HepG2 (cell line): ENCODE data around the gene TMEM235. TPM values are rescaled to one million over a fixed set of nuclear protein-coding genes. Genes with fewer than 3 reads are reported as not detected.

Experiments
- ATAC-seq: fragments of 200-7000 bp; cut with Tn5 transposase; 3 replicates; pipeline ENCODE4 v1.9.1; 2020; ENCODE audit warnings: mild to moderate bottlenecking, moderate library complexity
- BruUV-seq: library from RNA; stranded (reverse); fragments of 400-500 nt; replicated peaks from 2 replicates; lab custom pipeline; 2021; lab: Mats Ljungman, UMichigan
- CTCF ChIA-PET: fragments of 300-600 bp; formaldehyde crosslinking; extraction: SDS; loops from one replicate; lab custom pipeline; 2021; ENCODE audit warnings: low total read pairs, inconsistent platforms, low intra/inter-chr PET ratio; lab: Yijun Ruan, JAX
- POLR2A ChIA-PET: fragments of 350-600 bp; sonication (Branson Sonifier 250); formaldehyde crosslinking; loops from one replicate; lab custom pipeline; 2020; ENCODE audit warnings: antibody characterized with exemption, inconsistent platforms; lab: Yijun Ruan, JAX
- DNase-seq: peaks from one replicate; pipeline ENCODE4 v3.0.0-alpha.2; 2015; ENCODE audit warnings: low spot score
- FAIRE-seq: peaks from 3 replicates; lab custom pipeline; 2011; peaks lifted over from hg19 to GRCh38; lab: Jason Lieb, UNC
- H2AFZ ChIP-seq: one replicate; pipeline ENCODE4 v1.6.1; 2011; ENCODE audit warnings: low read length, inconsistent platforms
- H3K27ac ChIP-seq: fragments of 300-600 bp; 3 replicates; pipeline ENCODE4 v1.8.0; 2011; ENCODE audit warnings: mixed run types, mild to moderate bottlenecking, mixed read lengths, low read length, inconsistent platforms; ENCODE audit not compliant: insufficient read depth; ENCODE audit errors: extremely low read length
- H3K27me3 ChIP-seq, 2 experiments: fragments of 200-600 bp in 1 of 2; 2 replicates in 1 of 2; 3 replicates in 1 of 2; pipeline versions ENCODE4 v1.6.0 to v1.8.0; 2011; ENCODE audit warnings: low read length in 2 of 2, mild to moderate bottlenecking in 2 of 2, moderate library complexity in 2 of 2, inconsistent platforms in 1 of 2; ENCODE audit not compliant: insufficient read depth in 2 of 2, control insufficient read depth in 1 of 2
- H3K36me3 ChIP-seq, 2 experiments: fragments of 200-600 bp in 1 of 2; replicated peaks in 1 of 2; 2 replicates in 1 of 2; 3 replicates in 1 of 2; pipeline versions ENCODE4 v1.5.1 to v1.8.0; 2011; ENCODE audit warnings: low read length in 2 of 2, inconsistent platforms in 1 of 2; ENCODE audit not compliant: insufficient read depth in 2 of 2, control insufficient read depth in 1 of 2
- H3K4me1 ChIP-seq: 2 replicates; pipeline ENCODE4 v1.5.1; 2012; ENCODE audit warnings: low read length, inconsistent platforms; ENCODE audit not compliant: insufficient read depth
- H3K4me2 ChIP-seq: 2 replicates; pipeline ENCODE4 v1.6.0; 2011; ENCODE audit warnings: low read depth, low read length, inconsistent platforms
- H3K4me3 ChIP-seq, 3 experiments: fragments of 200-600 bp in 1 of 3; sonication (generic), shearing (Covaris generic) in 1 of 3; replicated peaks in 1 of 3; 2 replicates each; pipeline ENCODE4 v1.5.1; 2011 to 2016; ENCODE audit warnings: low read length in 3 of 3, inconsistent platforms in 2 of 3, low read depth in 2 of 3, mild to moderate bottlenecking in 2 of 3, control low read depth in 1 of 3, mixed read lengths in 1 of 3; ENCODE audit not compliant: insufficient read depth in 1 of 3
- H3K79me2 ChIP-seq: one replicate; pipeline ENCODE4 v1.6.1; 2011; ENCODE audit warnings: low read length, inconsistent platforms; ENCODE audit not compliant: insufficient read depth
- H3K9ac ChIP-seq: 2 replicates; pipeline ENCODE4 v1.6.0; 2011; ENCODE audit warnings: mild to moderate bottlenecking, low read depth, low read length, inconsistent platforms; ENCODE audit not compliant: insufficient read depth
- H3K9me3 ChIP-seq: 2 replicates; pipeline ENCODE4 v1.5.1; 2012; ENCODE audit warnings: mild to moderate bottlenecking, low read length
- H4K20me1 ChIP-seq: 2 replicates; pipeline ENCODE4 v1.6.0; 2011; ENCODE audit warnings: inconsistent platforms, mild to moderate bottlenecking, low read length, moderate library complexity; ENCODE audit not compliant: insufficient read depth
- BHLHE40 ChIP-seq: IDR thresholded peaks from 2 replicates; pipeline ENCODE4 v1.6.1; 2011; ENCODE audit warnings: low read length, improper control_type of control experiment
- MIER3 ChIP-seq: IDR thresholded peaks from 2 replicates; pipeline ENCODE4 v1.6.1; 2016; ENCODE audit warnings: missing compliant biosample characterization, borderline replicate concordance
- SKIL ChIP-seq: sonication (generic); formaldehyde crosslinking; IDR thresholded peaks from 2 replicates; pipeline ENCODE4 v1.8.0; 2022; ENCODE audit warnings: missing genetic modification reagents, mild to moderate bottlenecking, moderate library complexity, borderline replicate concordance
- TCF7 ChIP-seq: sonication (generic); IDR thresholded peaks from 2 replicates; pipeline ENCODE4 v1.6.1; 2016; ENCODE audit warnings: antibody characterized with exemption, low read depth
- USF2 ChIP-seq, 2 experiments: sonication (generic) in 1 of 2; formaldehyde crosslinking in 1 of 2; IDR thresholded peaks; 2 replicates each; pipeline versions ENCODE4 v1.5.1 to v1.6.1; 2011 to 2020; ENCODE audit warnings: borderline replicate concordance in 1 of 2, low read depth in 1 of 2, low read length in 1 of 2, mild to moderate bottlenecking in 1 of 2, missing genetic modification reagents in 1 of 2, moderate library complexity in 1 of 2
- ZBTB33 ChIP-seq: sonication (generic); formaldehyde crosslinking; IDR thresholded peaks from 2 replicates; pipeline ENCODE4 v1.4.0; 2020; ENCODE audit warnings: missing genetic modification reagents
- ZNF224 ChIP-seq: sonication (generic); formaldehyde crosslinking; IDR thresholded peaks from 2 replicates; pipeline ENCODE4 v1.5.0; 2020; ENCODE audit warnings: mild to moderate bottlenecking, missing genetic modification reagents
- ZNF280D ChIP-seq: sonication (generic); formaldehyde crosslinking; IDR thresholded peaks from 2 replicates; pipeline ENCODE4 v1.5.1; 2020; ENCODE audit warnings: mild to moderate bottlenecking, missing genetic modification reagents
- ZNF616 ChIP-seq: sonication (generic); formaldehyde crosslinking; IDR thresholded peaks from 2 replicates; pipeline ENCODE4 v1.5.0; 2020; ENCODE audit warnings: low read depth, mild to moderate bottlenecking, missing genetic modification reagents
- ZNF788 ChIP-seq: sonication (generic); formaldehyde crosslinking; IDR thresholded peaks from 2 replicates; pipeline ENCODE4 v1.5.0; 2020; ENCODE audit warnings: mild to moderate bottlenecking, missing genetic modification reagents, borderline replicate concordance
- ZSCAN31 ChIP-seq: sonication (generic); formaldehyde crosslinking; IDR thresholded peaks from 2 replicates; pipeline ENCODE4 v1.5.0; 2020; ENCODE audit warnings: low read depth, mild to moderate bottlenecking, missing genetic modification reagents
- WGBS: methylation state at CpG from one replicate; pipeline ENCODE4 v1.1.6; 2017; ENCODE audit warnings: low lambda C conversion rate; 5-methylcytosine and 5-hydroxymethylcytosine counted together
- in situ Hi-C: cut with HindIII; loops from 2 replicates; pipeline ENCODE4 v1.10.0; 2017; ENCODE audit warnings: low pct_unique_long_range_greater_than_20kb; ENCODE audit not compliant: extremely low pct_ligation_motif_present
- intact Hi-C: fragments of 100-400 bp; cut with micrococcal nuclease; formaldehyde crosslinking; loops from one replicate; pipeline ENCODE4 v1.10.0; 2022; ENCODE audit not compliant: unreplicated experiment
- polyA plus RNA-seq, 8 experiments: library from polyadenylated mRNA; depleted of rRNA in 3 of 8; stranded (reverse) in 7 of 8; unstranded in 1 of 8; fragments of >200 nt; fragmentation: Illumina TruSeq in 4 of 8; extraction: Trizol in 4 of 8; gene quantifications; 2 replicates each; pipeline versions ENCODE4 v1.2.1 to v1.2.3, GENCODE V29; 2011 to 2016; ENCODE audit warnings: low read depth in 4 of 8, missing spikeins in 1 of 8, mixed read lengths in 1 of 8; ENCODE audit not compliant: insufficient read depth in 1 of 8
- total RNA-seq, 5 experiments: library from RNA; depleted of rRNA; stranded (reverse); fragments of >200 nt; fragmentation: Illumina TruSeq; extraction: Trizol; gene quantifications; 2 replicates each; pipeline ENCODE4 v1.2.3, GENCODE V29; 2016; ENCODE audit warnings: low read depth in 1 of 5

TMEM235 gene
- total and polyA plus RNA-seq, 2 of the 13 experiments (the other 11 are each of a cell fraction or from before 2014, with no cell fraction given), result not detected

- H4K20me1 ChIP-seq, result no peaks in the 10 kb centered on the region
- peaks cover 7 to 41% of the 10 kb centered on the region in 2 experiments; a peak in 4 of 5 replicates for H3K27me3 ChIP-seq
- no peak overlapping the region for H3K27ac ChIP-seq
- DNase-seq (no peak), ATAC-seq (no peak), FAIRE-seq (no peak)
- H3K4me2 ChIP-seq, result peak overlapping the region; percentile 25; the same call in 1 of the 2 replicates
- H2AFZ ChIP-seq, result no peak overlapping the region
- 48% methylated on average over 7 of the region's 9 CpGs for WGBS
- CTCF ChIA-PET, result no interaction called here
- H3K4me3 ChIP-seq, result no peak overlapping the region
- POLR2A ChIA-PET, result interaction anchor here (1.4 to 1.9 kb wide), 2 partner anchors 9 to 54 kb away, joined by 3 to 6 read pairs; partner anchors contain the start of genes AFMID, TK1 and TMEM235
- no peaks in the 10 kb centered on the region for H3K9me3 ChIP-seq
- in situ Hi-C loops (no loop called here), intact Hi-C loops (loop anchor here (10.0 kb wide), 1 partner anchor 1024 kb away; no protein-coding TSS in a partner anchor)
- H3K4me1 ChIP-seq, result peaks cover 53% of the 10 kb centered on the region
- no TSS peak for BruUV-seq
- no peaks in the 10 kb centered on the region for H3K36me3 ChIP-seq
- no peaks in the 10 kb centered on the region for H3K79me2 ChIP-seq
- no peak overlapping the region for H3K9ac ChIP-seq
- TF ChIP-seq TCF7 (no peak), USF2 (IDR thresholded peaks at IDR 0.05; ENCODE audit: low read depth, low read length) (no peak), USF2 (CRISPR knock-in tag; IDR thresholded peaks at IDR 0.05; ENCODE audit: borderline replicate concordance) (0 out of 2 replicates have a peak, but pooled peaks have one; percentile 33), SKIL (CRISPR knock-in tag) (peak; percentile 41; the same call in 1 of the 2 replicates), ZNF224 (CRISPR knock-in tag) (0 out of 2 replicates have a peak, but pooled peaks have one; percentile 19), ZNF616 (CRISPR knock-in tag) (0 out of 2 replicates have a peak, but pooled peaks have one; percentile 35), MIER3 (CRISPR knock-in tag) (0 out of 2 replicates have a peak, but pooled peaks have one; percentile 45), ZSCAN31 (CRISPR knock-in tag) (0 out of 2 replicates have a peak, but pooled peaks have one; percentile 41), ZBTB33 (CRISPR knock-in tag) (0 out of 2 replicates have a peak, but pooled peaks have one; percentile 20), BHLHE40 (peak; percentile 83), ZNF280D (0 out of 2 replicates have a peak, but pooled peaks have one; percentile 11), ZNF788 (CRISPR knock-in tag) (0 out of 2 replicates have a peak, but pooled peaks have one; percentile 21)
Measured at GRCh38 chr17:78240839-78241238, 9.4 kb downstream of the TMEM235 start.
